GM18519 (cell line): ENCODE results near the gene ARMC10.
"Not testable (repeated sequence)": the region's sequence is repeated elsewhere in the genome, so short reads cannot be mapped to it uniquely, and the experiment has no call there.

Source experiments
- ATAC-seq: cut with Tn5 transposase; IDR thresholded peaks from one replicate; pipeline ENCODE4 v1.9.1; 2021; ENCODE audit warnings: mild to moderate bottlenecking, moderate library complexity; ENCODE audit not compliant: unreplicated experiment, low FRiP score

Gene ARMC10

DNA sequence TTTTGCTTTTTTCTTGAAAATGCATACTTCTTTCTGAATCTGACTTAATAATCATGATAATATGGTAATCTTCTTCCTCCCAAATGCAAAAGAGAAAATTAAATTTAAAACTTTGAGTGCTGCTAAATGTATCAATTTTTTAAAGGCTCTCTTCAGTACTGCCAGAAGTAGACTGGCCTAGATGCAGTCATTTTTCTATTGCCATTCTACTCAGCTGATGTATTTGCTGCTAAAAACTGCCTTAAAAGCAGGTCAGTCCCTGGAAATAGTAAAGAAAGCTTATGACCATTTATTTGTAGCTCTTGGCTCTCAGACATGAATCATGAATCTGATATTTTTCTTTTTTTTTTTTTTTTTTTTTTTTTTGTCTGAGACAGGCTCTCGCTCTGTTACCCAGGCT is 45.4 kb downstream of the ARMC10 start:
- ATAC-seq = no peak

DNA sequence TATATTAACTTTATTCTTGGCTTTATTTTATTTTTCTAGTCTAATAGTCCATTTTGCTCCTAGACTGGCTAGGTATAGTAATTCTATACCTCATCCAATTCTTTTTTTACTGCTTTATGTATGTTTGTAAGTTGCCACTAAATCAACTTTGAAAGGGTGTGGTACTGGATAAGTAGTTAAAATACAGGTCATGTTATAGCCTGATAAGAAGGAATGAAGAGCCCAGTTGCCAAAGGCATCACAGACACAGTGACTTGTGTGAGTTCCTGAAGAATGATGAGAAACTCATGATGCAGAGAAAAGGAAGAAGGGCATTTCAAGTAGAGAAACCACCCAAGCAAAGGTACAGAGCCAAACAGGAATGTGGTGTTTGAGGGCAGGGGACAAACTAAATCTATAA is 46.7 kb downstream of the ARMC10 start:
- no peak for ATAC-seq

DNA sequence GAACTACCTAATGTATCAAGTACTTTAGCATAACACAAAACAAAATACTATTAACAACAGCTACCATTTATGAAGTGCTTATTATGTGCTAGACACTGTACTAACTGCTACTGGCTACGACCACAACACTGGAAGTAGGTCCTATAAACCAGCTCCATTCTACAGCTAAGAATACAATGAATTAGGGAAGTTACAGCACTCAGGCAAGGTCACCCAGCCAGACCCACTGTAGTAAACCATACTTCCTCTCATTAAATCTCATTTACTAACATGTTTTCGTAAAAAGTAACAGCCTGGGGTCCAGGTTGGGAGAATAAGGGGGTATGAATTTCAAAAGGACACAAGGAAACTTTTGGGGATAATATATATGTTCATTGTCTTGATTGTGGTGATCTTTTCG is 48.6 kb downstream of the ARMC10 start:
- ATAC-seq = no peak

DNA sequence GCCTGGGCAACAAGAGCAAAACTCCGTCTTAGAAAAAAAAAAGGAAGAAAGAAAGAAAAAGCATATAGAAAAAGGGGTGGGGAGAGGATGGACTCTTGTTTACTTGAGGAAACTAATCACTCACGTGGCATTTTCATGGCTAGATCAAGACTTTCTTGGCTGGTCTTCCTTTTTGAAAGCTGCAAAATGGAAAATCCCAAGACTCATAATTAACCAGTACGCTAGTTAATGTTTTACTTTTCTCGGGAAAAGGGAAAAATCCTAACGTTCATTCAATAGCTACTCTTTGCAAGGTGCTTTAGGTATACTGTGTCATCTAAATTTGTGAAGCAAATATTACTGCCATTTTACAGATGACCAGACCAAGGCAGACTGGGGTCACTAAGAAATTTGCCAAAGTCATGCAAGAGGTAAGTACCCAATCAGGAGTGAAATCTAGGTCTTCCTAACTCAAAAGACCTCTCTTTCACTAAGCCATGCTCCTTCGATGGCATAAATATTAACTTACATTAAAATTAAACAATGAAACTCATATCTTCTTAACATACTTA is 49.6 kb downstream of the ARMC10 start:
- ATAC-seq = no peak

DNA sequence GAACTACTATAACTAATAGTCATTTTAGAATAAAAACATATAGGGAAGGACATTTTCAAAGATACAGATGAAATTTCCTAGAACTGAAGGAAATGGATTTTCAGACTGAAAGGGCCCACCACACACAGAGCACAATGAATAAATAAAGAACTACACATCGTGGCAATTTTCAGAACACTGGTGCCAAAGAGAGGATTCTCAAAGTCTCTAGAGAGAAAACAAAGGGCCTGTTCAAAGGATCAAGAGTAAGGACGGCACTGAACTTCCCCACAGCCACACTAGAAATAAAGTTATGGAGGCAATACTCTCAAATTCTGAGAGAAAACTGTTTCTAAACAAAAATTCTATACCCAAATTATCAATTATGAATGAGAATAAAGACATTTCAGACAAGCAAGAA is 52.1 kb downstream of the ARMC10 start:
- ATAC-seq = no peak

DNA sequence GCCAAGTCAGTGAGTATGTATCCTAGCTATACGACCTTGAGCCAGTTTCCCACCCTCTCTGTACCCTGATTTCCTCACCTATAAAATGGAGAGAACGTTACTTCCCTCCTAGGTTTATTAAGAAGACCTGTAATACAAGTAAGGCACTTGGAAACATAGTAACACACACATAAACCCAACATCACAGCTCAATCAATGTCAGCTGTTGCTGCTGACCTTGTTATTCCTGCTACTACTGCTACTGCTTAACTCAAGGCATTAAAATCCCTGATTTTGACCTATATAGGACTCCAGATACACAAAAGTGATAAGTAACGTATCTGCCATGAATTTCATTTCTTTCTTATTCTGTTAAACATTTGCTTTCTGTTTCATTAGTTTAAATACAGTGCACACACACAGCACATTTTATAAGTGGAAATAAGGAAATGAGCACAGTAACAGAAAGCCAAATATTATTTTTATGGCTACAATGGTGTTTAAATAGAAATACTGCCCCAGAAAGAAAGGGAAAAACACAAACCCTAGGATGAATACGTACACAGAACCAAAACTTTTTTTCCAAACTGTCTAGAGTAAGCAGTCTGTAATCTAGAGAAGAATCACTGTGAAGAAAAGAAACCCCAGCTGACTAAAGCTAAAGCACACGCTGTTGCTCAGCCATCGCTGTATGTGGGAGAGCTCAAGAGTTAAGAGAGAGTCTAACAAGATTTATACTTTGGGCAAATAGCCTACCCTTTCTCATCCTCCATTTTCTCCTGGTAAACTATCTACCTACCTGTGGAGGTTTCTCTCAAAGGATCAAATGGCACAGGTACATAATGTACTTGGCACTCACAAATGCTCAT is 55.0 kb downstream of the ARMC10 start:
- ATAC-seq = no peak

DNA sequence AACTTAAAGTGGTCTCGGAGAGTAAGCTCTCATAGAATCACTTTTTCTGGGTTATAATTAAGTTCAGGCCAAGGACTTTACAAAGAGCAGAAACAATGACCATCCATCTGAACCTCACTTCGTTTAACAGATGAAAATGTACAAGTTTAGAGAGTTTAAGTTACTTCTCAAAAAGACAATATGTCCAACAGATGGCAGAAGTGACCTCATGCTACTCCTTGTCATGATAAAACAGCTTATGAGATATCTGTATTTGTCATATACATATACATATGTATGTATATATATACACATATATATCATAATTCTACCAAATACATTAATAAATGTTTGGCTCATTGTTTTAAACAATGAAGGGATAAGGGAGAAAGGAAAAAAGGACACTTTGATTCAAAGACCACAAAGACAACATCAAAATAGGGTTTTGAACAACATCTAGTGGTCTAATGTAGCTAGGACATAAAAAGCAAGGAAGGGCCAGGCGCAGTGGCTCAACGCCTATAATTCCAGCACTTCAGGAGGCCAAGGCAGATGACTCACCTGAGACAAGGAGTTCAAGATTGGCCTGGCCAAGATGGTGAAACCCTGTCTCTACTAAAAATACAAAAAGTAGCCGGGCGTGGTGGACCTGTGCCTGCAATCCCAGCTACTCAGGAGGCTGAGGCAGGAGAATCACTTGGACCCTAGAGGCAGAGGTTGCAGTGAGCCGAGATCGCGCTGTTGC is 56.1 kb downstream of the ARMC10 start:
- ATAC-seq = no peak

DNA sequence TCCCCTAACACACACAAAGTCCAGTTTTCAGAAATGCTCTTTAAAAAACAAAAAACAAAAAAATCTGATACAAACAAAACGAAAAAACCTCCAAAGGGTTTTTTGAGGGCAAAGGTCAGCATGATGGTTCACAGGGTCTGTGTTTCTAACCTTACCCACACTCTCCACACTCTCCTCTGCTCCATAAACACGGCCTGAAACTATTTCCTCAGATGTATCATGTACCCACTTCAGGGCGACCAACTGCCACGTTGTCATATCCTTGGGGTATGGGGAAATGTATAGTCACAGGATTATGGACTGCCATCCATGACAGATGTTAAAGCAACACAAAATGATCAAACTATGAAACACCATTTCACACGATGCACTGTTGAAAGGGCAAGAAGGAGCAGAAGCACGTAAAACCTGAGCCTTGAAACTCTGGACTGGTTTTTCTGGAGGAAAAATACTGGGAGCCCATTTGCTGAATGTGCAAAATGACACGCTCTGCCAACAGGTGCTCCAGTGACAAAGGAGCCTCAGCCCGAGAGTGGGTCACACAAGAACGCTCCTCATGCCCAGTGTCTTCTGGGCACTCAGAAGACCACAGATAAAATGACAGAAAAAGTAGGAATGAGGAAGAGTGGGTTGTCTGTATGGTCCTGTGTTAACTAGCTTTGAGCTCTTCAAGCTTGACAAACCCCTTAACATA is 58.2 kb downstream of the ARMC10 start:
- no peak for ATAC-seq

DNA sequence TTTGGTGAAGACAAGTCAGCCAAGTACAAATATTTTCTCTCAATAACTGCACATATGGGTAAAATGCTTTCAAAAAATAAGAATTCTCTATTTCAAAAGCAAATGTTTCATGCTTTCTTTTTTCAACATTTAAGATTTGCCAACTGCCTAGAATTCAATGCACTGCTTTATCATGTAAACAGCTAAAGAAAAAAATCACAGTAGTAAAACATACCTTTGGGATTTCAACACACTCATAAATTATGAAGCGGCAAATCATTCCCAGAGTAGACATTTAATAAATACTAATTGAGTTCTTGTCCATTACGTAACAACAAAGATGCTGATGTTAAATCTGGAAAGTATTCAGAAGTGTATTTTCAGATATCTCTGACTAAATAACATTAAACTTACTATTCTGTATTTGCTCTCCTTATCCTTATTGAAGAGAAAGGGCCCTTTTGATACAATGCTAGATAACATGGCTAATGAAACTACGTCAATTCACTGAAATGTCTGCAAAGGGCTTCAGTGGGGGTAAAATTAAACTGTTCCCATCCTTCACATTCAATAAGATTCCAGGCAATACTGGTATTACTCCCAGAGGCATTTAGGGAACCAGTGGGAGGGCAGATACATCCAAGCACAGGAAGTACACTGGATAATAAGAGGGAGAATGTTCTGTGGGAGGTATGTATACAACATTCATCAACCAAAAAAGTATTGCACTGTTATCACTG is 60.1 kb downstream of the ARMC10 start:
- no peak for ATAC-seq

DNA sequence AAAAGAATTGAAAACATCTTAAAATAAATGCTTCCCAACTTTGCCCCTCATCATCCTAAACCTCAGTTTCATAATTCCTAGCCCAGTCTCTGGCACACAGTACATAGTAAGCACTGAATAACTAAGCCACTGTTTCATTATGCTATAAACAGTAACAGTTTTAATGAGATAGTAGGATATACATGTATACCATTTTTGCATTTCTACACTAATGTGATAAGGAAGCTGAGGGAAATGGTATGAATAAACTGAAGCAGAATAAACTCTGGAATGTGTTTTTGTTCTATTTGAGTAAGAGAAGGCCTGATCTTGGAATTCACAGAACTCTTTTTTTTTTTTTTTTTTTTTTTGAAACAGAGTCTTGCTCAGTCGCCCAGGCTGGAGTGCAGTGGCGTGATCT is 65.1 kb downstream of the ARMC10 start:
- ATAC-seq = no peak

DNA sequence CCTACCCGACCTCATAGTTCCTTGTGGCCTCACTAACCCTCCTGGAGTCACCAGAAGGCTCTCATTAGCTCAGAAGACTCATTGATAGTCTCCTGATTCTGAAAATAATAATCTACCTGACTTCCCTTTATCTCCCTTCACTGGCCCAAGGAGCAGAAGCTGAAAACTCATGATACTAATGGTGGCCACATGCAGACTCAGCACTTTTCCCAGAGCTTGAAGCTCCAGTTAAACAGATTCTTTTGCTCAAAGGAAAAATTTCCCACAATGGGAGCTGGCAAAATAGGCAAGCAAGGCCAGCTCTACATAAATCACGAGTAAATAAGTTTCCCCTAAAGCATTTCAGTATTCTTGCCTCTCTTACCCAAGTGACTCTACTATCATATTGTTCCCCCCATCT is 65.7 kb downstream of the ARMC10 start:
- ATAC-seq = no peak

DNA sequence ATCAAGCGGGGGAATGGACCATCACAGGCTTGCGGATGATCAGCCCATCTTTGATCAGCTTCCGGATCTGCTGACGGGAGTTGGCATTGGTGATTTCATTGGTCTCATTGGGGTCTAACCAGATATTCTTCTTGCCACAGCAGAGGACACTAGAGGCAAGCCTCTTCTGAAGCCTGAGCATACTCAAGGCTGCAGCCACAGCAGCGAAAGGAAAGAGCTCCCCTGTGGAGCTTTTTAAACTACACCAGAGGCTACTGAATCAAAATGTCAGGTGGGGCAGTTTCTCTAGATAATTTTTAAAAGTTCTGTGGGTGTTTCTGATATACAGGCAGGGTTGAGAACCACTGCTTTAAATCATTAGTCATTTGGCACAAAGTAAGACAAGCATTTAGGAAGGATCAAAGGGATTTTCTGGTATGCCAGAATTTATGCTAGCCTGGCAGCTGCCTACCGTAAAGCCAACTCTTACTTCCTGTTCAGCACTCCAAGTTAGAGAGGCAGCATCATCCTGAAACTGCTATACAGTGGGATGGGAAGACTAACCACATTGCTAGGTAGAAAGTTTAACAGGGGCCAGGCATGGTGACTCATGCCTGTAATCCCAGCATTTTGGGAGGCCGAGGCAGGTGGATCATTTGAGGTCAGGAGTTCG is 66.9 kb downstream of the ARMC10 start:
- no peak for ATAC-seq

DNA sequence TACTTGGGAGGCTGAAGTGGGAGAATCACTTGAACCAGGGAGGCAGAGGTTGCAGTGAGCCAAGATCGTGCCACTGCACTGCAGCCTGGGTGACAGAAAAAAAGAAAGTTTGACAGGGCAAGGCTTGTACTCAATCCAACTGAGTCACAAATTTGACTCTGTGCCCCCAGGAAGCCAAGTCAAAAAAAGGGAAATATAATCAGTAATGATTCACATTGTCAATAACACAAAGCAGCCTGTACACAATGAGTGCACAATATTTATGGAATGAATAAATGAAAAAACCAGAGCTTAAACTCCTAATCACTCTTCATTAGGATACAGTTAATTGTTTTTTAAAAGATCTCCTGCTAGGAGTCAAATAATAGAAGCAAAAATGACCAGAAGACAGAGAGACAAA is 67.6 kb downstream of the ARMC10 start:
- no peak for ATAC-seq

DNA sequence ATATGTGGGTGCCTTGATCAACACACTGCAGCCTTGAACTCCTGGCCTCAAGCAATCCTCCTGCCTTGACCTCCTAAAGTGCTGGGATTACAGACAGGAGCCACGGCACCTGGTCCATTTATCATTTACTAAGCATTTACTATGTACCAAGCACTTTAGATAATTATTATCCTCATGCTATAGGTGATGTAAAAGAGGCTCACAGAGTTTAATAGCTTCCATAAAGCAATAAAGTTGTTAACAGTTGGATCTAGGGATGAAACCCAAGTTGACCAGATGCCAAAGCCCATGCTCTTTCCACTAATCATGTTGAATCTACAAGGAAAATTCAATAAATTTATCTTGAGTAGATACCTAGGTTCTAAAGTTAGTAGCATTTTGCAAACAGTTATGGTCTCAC is 68.9 kb downstream of the ARMC10 start:
- ATAC-seq = no peak

DNA sequence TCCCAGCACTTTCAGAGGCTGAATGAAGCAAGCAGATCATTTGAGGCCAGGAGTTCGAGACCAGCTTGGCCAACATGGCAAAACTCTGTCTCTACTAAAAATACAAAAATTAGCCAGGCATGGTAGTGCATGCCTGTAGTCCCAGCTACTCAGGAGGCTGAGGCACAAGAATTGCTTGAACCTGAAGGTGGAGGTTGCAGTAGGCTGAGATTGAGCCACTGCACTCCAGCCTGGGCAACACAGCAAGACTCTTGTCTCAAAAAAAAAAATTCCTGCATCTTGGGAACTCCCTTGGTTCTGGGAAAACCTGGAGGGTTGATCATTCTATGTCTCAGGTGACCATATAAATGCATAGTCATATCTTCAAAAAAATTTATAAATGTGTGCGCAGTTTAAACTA is 69.8 kb downstream of the ARMC10 start:
- ATAC-seq = not testable (repeated sequence)

DNA sequence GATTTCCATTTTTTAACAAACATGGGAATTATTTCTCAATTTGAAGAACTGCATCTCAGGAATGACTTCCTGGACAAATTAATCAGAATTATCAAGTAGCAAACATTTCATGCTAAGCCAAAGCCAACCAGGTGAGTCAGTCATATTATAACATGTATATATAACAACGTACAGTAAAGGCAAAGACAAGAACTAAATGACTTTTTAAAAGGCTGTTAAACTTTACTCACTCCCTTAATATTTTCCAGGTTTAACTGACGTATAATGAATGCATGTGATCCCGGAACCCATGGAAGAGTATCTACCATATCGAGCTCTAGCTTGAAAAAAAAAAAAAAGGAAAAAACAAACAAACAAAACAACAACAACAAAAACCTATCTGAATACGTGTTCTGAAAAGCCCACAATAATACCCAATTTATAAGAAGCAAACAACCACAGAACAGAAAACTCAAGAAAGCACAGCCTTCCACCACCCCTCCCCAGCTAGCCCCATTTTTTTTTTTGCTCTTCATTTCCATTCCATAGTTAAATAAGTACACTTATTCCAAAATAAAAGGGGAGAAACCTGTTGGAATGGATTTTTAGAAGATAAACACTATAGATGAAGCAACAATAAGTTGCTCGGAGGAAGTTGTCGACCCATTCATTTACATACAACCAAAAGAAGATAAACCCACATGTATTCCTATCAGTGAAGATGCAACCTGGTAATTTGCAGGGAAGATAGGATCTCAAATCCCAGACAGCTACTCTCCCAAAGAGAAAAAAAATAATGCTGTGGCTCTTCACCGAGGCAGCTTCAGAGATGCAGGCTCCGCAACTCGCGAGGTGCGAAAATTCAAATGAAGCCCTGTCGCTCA is 73.4 kb downstream of the ARMC10 start:
- ATAC-seq = no peak
